Measurements from ENCODE around the gene MKX.

GRCh38 chr10:27679369-27679912 is 66.2 kb downstream of the MKX start:
- no peak for TF ChIP-seq POLR2A (IDR thresholded peaks at IDR 0.05)
- TF ChIP-seq CTCF (IDR thresholded peaks at IDR 0.05): no peak
